WTC11 (cell line): Measurements from ENCODE around the gene C14orf132. TPM values are rescaled to one million over a fixed set of nuclear protein-coding genes. Genes with fewer than 3 reads are reported as not detected.

ENCODE experiments used
- ATAC-seq: fragments of 200-7000 bp; cut with Tn5 transposase; 2 replicates; pipeline ENCODE4 v1.10.0; 2021; ENCODE audit warnings: mild to moderate bottlenecking, moderate library complexity
- CTCF ChIA-PET: fragments of 300-600 bp; sonication (Branson Sonifier 250); formaldehyde crosslinking; loops from one replicate; lab custom pipeline; 2021; ENCODE audit warnings: antibody characterized with exemption; lab: Charles Lee
- POLR2A ChIA-PET: fragments of 350-600 bp; sonication (Branson Sonifier 250); formaldehyde crosslinking; loops from one replicate; lab custom pipeline; 2021; ENCODE audit warnings: antibody characterized with exemption; lab: Charles Lee
- DNase-seq: peaks from one replicate; pipeline ENCODE4 v3.0.0; 2021; ENCODE audit warnings: low spot score
- H3K27ac Mint-ChIP-seq: 2 replicates; pipeline ENCODE4 v1.8.0; 2021; ENCODE audit warnings: mixed read lengths
- H3K27me3 Mint-ChIP-seq: 2 replicates; pipeline ENCODE4 v1.8.0; 2021; ENCODE audit warnings: low read depth, mild to moderate bottlenecking, moderate library complexity, mixed read lengths
- H3K36me3 Mint-ChIP-seq: 2 replicates; pipeline ENCODE4 v1.8.0; 2021; ENCODE audit warnings: mixed read lengths
- H3K4me1 Mint-ChIP-seq: 2 replicates; pipeline ENCODE4 v1.8.0; 2022; ENCODE audit warnings: mixed read lengths
- H3K4me3 Mint-ChIP-seq: 2 replicates; pipeline ENCODE4 v1.8.0; 2021; ENCODE audit warnings: mild to moderate bottlenecking, moderate library complexity, mixed read lengths
- H3K9me3 Mint-ChIP-seq: 2 replicates; pipeline ENCODE4 v1.8.0; 2021; ENCODE audit warnings: mixed read lengths
- CREM ChIP-seq: sonication (generic); formaldehyde crosslinking; IDR thresholded peaks from 2 replicates; pipeline ENCODE4 v1.8.1; 2022; ENCODE audit warnings: mild to moderate bottlenecking, missing genetic modification reagents, moderate library complexity
- ESRRA ChIP-seq: sonication (generic); formaldehyde crosslinking; IDR thresholded peaks from 2 replicates; pipeline ENCODE4 v1.8.1; 2022; ENCODE audit warnings: mild to moderate bottlenecking, missing genetic modification reagents, borderline replicate concordance
- FOXJ3 ChIP-seq: sonication (generic); formaldehyde crosslinking; IDR thresholded peaks from 2 replicates; pipeline ENCODE4 v1.9.0; 2021; ENCODE audit warnings: missing genetic modification reagents, mild to moderate bottlenecking, borderline replicate concordance
- FOXP1 ChIP-seq: sonication (generic); formaldehyde crosslinking; IDR thresholded peaks from 2 replicates; pipeline ENCODE4 v1.8.0; 2022; ENCODE audit warnings: missing genetic modification reagents, mild to moderate bottlenecking, moderate library complexity, borderline replicate concordance
- GABPB1 ChIP-seq: sonication (generic); formaldehyde crosslinking; IDR thresholded peaks from 2 replicates; pipeline ENCODE4 v1.8.1; 2023; ENCODE audit warnings: mild to moderate bottlenecking, missing genetic modification reagents
- GRHL2 ChIP-seq: fragments of 250-450 bp; sonication (Bioruptor Pico); IDR thresholded peaks from 2 replicates; pipeline ENCODE4 v1.8.0; 2022; ENCODE audit warnings: mild to moderate bottlenecking, moderate library complexity; ENCODE audit not compliant: insufficient replicate concordance, severe bottlenecking
- KAT7 ChIP-seq: sonication (generic); formaldehyde crosslinking; IDR thresholded peaks from 2 replicates; pipeline ENCODE4 v1.8.1; 2023; ENCODE audit warnings: missing genetic modification reagents, mild to moderate bottlenecking, borderline replicate concordance
- NR1H2 ChIP-seq: sonication (generic); formaldehyde crosslinking; IDR thresholded peaks from 2 replicates; pipeline ENCODE4 v1.9.0; 2021; ENCODE audit warnings: mild to moderate bottlenecking, moderate library complexity, missing genetic modification reagents
- OVOL2 ChIP-seq: fragments of 250-450 bp; sonication (Bioruptor Pico); IDR thresholded peaks from 2 replicates; pipeline ENCODE4 v1.9.0; 2021; ENCODE audit warnings: mild to moderate bottlenecking, borderline replicate concordance
- SMAD4 ChIP-seq: sonication (generic); formaldehyde crosslinking; IDR thresholded peaks from 2 replicates; pipeline ENCODE4 v1.8.0; 2022; ENCODE audit warnings: mild to moderate bottlenecking, missing genetic modification reagents
- SOX15 ChIP-seq: fragments of 250-450 bp; sonication (Bioruptor Pico); IDR thresholded peaks from 2 replicates; pipeline ENCODE4 v1.9.0; 2021; ENCODE audit warnings: mild to moderate bottlenecking
- SP1 ChIP-seq: sonication (generic); formaldehyde crosslinking; conservative IDR thresholded peaks from 2 replicates; pipeline ENCODE4 v1.8.1; 2022; ENCODE audit warnings: missing genetic modification reagents
- TEAD1 ChIP-seq: sonication (generic); formaldehyde crosslinking; IDR thresholded peaks from 2 replicates; pipeline ENCODE4 v1.8.0; 2022; ENCODE audit warnings: mild to moderate bottlenecking, missing genetic modification reagents
- TEAD4 ChIP-seq: sonication (generic); formaldehyde crosslinking; IDR thresholded peaks from 2 replicates; pipeline ENCODE4 v1.8.0; 2022; ENCODE audit warnings: mild to moderate bottlenecking, missing genetic modification reagents
- ZNF423 ChIP-seq: fragments of 250-450 bp; sonication (Bioruptor Pico); IDR thresholded peaks from 2 replicates; pipeline ENCODE4 v2.1.2; 2022; ENCODE audit warnings: mild to moderate bottlenecking, moderate library complexity
- total RNA-seq: library from RNA; stranded (reverse); gene quantifications from 3 replicates; pipeline ENCODE4 v1.2.3, GENCODE V29; 2021
- TF ChIP-seq, protein P1 (sequence below): fragments of 250-450 bp; sonication (Bioruptor Pico); IDR thresholded peaks from 2 replicates; pipeline ENCODE4 v1.9.0; 2021; ENCODE audit warnings: mild to moderate bottlenecking
- TF ChIP-seq, protein P2 (sequence below): sonication (generic); formaldehyde crosslinking; IDR thresholded peaks from 2 replicates; pipeline ENCODE4 v1.8.1; 2022; ENCODE audit warnings: mild to moderate bottlenecking, missing genetic modification reagents, moderate library complexity, borderline replicate concordance
- TF ChIP-seq, protein P3 (sequence below): sonication (generic); formaldehyde crosslinking; IDR thresholded peaks from 2 replicates; pipeline ENCODE4 v1.8.1; 2023; ENCODE audit warnings: mild to moderate bottlenecking, missing genetic modification reagents
- TF ChIP-seq, protein P4 (sequence below): fragments of 250-450 bp; sonication (Bioruptor Pico); conservative IDR thresholded peaks from 2 replicates; pipeline ENCODE4 v1.9.0; 2021; ENCODE audit warnings: mild to moderate bottlenecking
- TF ChIP-seq, protein P5 (sequence below): fragments of 250-450 bp; sonication (Bioruptor Pico); IDR thresholded peaks from 2 replicates; pipeline ENCODE4 v1.9.0; 2021; ENCODE audit warnings: mild to moderate bottlenecking, borderline replicate concordance

Gene C14orf132
- total RNA-seq, 1 experiment from 2014 or later, result 14.1 TPM

DNA sequence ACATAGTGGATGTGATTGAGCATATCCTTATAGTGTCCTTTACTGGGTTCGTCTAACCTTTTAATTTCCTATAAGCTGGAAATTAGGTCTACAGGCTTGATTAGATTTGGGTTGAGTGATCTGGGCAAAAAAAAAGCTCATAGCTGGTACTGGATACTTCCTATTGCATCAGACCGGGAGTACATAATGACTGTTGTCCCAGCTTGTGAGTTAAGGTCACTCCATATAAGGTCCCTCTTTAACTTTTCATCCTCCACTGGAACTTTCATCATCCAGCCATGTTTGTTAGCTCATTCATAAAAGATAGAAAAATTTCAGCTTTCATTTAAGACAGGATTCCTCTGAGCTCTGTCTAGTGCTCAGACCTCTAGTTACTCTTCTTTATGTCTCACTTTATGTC lies 80.8 kb downstream of the C14orf132 start:
- no peak for DNase-seq
- Mint-ChIP-seq H3K27ac (no peak overlapping the region), H3K4me3 (no peak overlapping the region), H3K36me3 (peaks cover 13% of the 10 kb centered on the region), H3K4me1 (no peaks in the 10 kb centered on the region), H3K27me3 (peaks cover 4% of the 10 kb centered on the region), H3K9me3 (peaks cover 29% of the 10 kb centered on the region)
- POLR2A ChIA-PET, result no interaction called here
- ATAC-seq, result no peak
- no peak for TF ChIP-seq CREM (CRISPR knock-in tag)
- peak; percentile 92 for TF ChIP-seq GABPB1 (CRISPR knock-in tag)
- TF ChIP-seq TEAD1 (CRISPR knock-in tag), result no peak
- CTCF ChIA-PET, result interaction anchor here (0.5 to 2.9 kb wide), 4 partner anchors 19 to 705 kb away, joined by 3 to 14 read pairs (median 8); no protein-coding TSS in a partner anchor

DNA sequence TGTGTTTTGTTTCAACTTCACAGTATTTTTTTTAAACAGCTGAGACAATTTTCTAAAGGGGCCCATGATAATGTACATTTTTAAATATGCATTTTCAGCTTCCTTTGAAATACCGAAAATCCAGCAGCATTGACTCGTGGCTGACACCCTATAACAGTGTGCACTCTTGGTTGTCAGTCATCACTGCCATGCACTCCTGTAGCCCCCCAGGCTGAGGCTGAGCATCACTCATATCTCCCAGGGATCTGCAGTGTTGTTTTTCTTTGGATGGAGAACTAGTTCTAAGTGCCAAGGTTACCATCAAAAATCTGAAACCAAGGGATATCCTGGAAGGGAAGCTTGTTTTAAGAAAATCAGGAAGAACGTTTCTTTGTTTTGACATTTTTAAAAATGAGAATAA lies 81.2 kb downstream of the C14orf132 start:
- peaks cover 10% of the 10 kb centered on the region for H3K36me3 Mint-ChIP-seq
- DNase-seq (no peak), ATAC-seq (no peak)
- H3K27me3 Mint-ChIP-seq, result peaks cover 4% of the 10 kb centered on the region
- H3K27ac Mint-ChIP-seq, result no peak overlapping the region
- ChIA-PET POLR2A (no interaction called here), CTCF (interaction anchor here (2.0 to 2.9 kb wide), 2 partner anchors 20 to 22 kb away, joined by 11 to 14 read pairs; no protein-coding TSS in a partner anchor)
- no peaks in the 10 kb centered on the region for H3K4me1 Mint-ChIP-seq
- TF ChIP-seq NR1H2 (CRISPR knock-in tag) (no peak), TEAD4 (CRISPR knock-in tag) (no peak)
- TF ChIP-seq, protein P1, sequence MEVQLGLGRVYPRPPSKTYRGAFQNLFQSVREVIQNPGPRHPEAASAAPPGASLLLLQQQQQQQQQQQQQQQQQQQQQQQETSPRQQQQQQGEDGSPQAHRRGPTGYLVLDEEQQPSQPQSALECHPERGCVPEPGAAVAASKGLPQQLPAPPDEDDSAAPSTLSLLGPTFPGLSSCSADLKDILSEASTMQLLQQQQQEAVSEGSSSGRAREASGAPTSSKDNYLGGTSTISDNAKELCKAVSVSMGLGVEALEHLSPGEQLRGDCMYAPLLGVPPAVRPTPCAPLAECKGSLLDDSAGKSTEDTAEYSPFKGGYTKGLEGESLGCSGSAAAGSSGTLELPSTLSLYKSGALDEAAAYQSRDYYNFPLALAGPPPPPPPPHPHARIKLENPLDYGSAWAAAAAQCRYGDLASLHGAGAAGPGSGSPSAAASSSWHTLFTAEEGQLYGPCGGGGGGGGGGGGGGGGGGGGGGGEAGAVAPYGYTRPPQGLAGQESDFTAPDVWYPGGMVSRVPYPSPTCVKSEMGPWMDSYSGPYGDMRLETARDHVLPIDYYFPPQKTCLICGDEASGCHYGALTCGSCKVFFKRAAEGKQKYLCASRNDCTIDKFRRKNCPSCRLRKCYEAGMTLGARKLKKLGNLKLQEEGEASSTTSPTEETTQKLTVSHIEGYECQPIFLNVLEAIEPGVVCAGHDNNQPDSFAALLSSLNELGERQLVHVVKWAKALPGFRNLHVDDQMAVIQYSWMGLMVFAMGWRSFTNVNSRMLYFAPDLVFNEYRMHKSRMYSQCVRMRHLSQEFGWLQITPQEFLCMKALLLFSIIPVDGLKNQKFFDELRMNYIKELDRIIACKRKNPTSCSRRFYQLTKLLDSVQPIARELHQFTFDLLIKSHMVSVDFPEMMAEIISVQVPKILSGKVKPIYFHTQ (CRISPR knock-in tag), result no peak
- TF ChIP-seq, protein P2, sequence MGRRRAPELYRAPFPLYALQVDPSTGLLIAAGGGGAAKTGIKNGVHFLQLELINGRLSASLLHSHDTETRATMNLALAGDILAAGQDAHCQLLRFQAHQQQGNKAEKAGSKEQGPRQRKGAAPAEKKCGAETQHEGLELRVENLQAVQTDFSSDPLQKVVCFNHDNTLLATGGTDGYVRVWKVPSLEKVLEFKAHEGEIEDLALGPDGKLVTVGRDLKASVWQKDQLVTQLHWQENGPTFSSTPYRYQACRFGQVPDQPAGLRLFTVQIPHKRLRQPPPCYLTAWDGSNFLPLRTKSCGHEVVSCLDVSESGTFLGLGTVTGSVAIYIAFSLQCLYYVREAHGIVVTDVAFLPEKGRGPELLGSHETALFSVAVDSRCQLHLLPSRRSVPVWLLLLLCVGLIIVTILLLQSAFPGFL (CRISPR knock-in tag), result no peak
- no peak overlapping the region for H3K4me3 Mint-ChIP-seq
- H3K9me3 Mint-ChIP-seq, result peaks cover 25% of the 10 kb centered on the region

DNA sequence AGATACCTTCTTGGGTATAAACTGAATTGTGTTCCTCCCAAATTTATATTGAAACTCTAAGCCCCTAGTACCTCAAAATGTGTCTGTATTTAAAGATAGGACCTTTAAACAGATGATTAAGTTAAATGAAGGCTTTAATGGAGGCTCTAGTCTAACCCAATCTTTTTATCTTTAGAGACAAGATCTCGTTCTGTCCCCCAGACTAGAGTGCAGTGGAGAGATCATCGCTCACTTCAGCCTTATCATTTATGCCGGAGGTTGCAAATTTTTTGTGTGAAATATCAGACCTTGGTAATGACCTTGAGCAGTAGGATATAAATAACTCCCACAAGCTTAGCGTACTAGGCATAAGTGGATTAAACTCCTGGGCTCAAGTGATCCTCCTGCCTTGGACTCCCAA lies 81.8 kb downstream of the C14orf132 start:
- CTCF ChIA-PET, result interaction anchor here (1.9 to 2.9 kb wide), 2 partner anchors 20 to 23 kb away, joined by 9 to 11 read pairs; no protein-coding TSS in a partner anchor
- H3K4me1 Mint-ChIP-seq, result no peaks in the 10 kb centered on the region
- DNase-seq (no peak), ATAC-seq (no peak)
- no peak overlapping the region for H3K27ac Mint-ChIP-seq
- H3K27me3 Mint-ChIP-seq, result peaks cover 7% of the 10 kb centered on the region
- no peak overlapping the region for H3K4me3 Mint-ChIP-seq
- POLR2A ChIA-PET, result no interaction called here
- peaks cover 6% of the 10 kb centered on the region; the same call in 1 of the 2 replicates for H3K36me3 Mint-ChIP-seq
- peaks cover 21% of the 10 kb centered on the region for H3K9me3 Mint-ChIP-seq
- TF ChIP-seq FOXP1 (CRISPR knock-in tag) (no peak), FOXJ3 (CRISPR knock-in tag) (no peak), GRHL2 (CRISPR knock-in tag) (no peak), SMAD4 (no peak), ZNF423 (CRISPR knock-in tag) (no peak), ESRRA (no peak), OVOL2 (CRISPR knock-in tag) (no peak), KAT7 (CRISPR knock-in tag) (no peak), SP1 (no peak), SOX15 (CRISPR knock-in tag) (no peak), TEAD4 (CRISPR knock-in tag) (no peak)
- TF ChIP-seq, protein P3, sequence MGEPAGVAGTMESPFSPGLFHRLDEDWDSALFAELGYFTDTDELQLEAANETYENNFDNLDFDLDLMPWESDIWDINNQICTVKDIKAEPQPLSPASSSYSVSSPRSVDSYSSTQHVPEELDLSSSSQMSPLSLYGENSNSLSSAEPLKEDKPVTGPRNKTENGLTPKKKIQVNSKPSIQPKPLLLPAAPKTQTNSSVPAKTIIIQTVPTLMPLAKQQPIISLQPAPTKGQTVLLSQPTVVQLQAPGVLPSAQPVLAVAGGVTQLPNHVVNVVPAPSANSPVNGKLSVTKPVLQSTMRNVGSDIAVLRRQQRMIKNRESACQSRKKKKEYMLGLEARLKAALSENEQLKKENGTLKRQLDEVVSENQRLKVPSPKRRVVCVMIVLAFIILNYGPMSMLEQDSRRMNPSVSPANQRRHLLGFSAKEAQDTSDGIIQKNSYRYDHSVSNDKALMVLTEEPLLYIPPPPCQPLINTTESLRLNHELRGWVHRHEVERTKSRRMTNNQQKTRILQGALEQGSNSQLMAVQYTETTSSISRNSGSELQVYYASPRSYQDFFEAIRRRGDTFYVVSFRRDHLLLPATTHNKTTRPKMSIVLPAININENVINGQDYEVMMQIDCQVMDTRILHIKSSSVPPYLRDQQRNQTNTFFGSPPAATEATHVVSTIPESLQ (CRISPR knock-in tag), result no peak
- TF ChIP-seq, protein P4, sequence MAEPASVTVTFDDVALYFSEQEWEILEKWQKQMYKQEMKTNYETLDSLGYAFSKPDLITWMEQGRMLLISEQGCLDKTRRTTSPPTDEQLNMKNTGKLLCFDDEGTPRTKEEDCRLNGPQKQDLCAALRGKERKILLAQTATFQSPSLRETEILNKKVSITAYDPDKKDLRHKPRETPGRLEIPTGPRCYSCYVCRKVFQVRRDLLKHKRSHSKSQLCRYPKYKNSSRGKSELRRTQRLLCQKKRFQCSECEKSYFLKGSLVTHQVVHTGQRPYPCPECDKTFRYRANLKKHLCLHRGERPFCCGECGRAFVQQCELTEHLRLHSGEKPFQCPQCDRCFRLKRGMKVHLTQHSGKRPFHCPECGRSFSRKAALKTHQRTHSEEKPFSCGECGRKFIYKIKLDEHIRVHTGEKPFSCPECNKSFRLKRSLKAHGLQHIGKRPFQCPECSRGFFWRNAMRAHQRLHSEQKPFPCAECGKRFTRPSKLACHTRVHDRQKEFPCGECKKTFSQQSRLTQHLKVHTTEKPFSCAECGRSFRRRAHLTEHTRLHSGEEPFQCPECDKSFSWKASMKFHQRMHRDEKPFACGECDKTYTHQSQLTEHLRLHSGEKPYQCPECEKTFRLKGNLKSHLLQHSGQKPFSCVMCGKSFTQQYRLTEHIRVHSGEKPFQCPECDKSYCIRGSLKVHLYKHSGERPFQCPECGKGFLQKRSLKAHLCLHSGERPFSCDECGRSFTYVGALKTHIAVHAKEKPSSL (CRISPR knock-in tag), result no peak
- TF ChIP-seq, protein P5, sequence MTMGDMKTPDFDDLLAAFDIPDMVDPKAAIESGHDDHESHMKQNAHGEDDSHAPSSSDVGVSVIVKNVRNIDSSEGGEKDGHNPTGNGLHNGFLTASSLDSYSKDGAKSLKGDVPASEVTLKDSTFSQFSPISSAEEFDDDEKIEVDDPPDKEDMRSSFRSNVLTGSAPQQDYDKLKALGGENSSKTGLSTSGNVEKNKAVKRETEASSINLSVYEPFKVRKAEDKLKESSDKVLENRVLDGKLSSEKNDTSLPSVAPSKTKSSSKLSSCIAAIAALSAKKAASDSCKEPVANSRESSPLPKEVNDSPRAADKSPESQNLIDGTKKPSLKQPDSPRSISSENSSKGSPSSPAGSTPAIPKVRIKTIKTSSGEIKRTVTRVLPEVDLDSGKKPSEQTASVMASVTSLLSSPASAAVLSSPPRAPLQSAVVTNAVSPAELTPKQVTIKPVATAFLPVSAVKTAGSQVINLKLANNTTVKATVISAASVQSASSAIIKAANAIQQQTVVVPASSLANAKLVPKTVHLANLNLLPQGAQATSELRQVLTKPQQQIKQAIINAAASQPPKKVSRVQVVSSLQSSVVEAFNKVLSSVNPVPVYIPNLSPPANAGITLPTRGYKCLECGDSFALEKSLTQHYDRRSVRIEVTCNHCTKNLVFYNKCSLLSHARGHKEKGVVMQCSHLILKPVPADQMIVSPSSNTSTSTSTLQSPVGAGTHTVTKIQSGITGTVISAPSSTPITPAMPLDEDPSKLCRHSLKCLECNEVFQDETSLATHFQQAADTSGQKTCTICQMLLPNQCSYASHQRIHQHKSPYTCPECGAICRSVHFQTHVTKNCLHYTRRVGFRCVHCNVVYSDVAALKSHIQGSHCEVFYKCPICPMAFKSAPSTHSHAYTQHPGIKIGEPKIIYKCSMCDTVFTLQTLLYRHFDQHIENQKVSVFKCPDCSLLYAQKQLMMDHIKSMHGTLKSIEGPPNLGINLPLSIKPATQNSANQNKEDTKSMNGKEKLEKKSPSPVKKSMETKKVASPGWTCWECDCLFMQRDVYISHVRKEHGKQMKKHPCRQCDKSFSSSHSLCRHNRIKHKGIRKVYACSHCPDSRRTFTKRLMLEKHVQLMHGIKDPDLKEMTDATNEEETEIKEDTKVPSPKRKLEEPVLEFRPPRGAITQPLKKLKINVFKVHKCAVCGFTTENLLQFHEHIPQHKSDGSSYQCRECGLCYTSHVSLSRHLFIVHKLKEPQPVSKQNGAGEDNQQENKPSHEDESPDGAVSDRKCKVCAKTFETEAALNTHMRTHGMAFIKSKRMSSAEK (CRISPR knock-in tag), result no peak
